Spleen (tissue), 7 donors: Measurements from ENCODE around the gene ZC3H12D.

ENCODE experiments used
- CTCF ChIP-seq, 11 experiments: fragments of 200-600 bp in 7 of 11; fragments of 450-650 bp in 4 of 11; sonication (generic) in 4 of 11; IDR thresholded peaks in 8 of 11; conservative IDR thresholded peaks in 3 of 11; 1 replicate in 7 of 11; 2 replicates in 4 of 11; pipeline versions ENCODE4 v1.4.0 to v1.8.0; 2016 to 2021; ENCODE audit warnings: antibody characterized with exemption in 11 of 11, inconsistent platforms in 4 of 11, mild to moderate bottlenecking in 1 of 11
- POLR2A ChIP-seq, 3 donors: fragments of 450-650 bp; IDR thresholded peaks; one replicate each; pipeline ENCODE4 v1.5.1; 2017; ENCODE audit warnings: antibody characterized with exemption in 3 of 3, mild to moderate bottlenecking in 1 of 3
- POLR2AphosphoS5 ChIP-seq, 3 donors: sonication (generic); formaldehyde crosslinking; IDR thresholded peaks; one replicate each; pipeline ENCODE4 v1.5.1; 2017; ENCODE audit warnings: antibody characterized with exemption in 3 of 3
- donor health status: DM: no; HTN: no; CAD: no; lungs with moderate emphysema.
- donor health status: DM: no; HTN: no; CAD: no.
- donor health status: DM: no; HTN: no; CAD: no.

- TF ChIP-seq CTCF (IDR thresholded peaks at IDR 0.05 in 8 of 11, conservative IDR thresholded peaks at IDR 0.05 in 3 of 11) (no peak), POLR2A (IDR thresholded peaks at IDR 0.05) (no peak), POLR2AphosphoS5 (IDR thresholded peaks at IDR 0.05) (no peak)
Observed at GRCh38 chr6:149476789-149477455, 7.9 kb downstream of the ZC3H12D start.
